Hepatocyte (in vitro differentiated cells): ENCODE results near the gene KRTAP12-2. TPM values are rescaled to one million over a fixed set of nuclear protein-coding genes. Genes with fewer than 3 reads are reported as not detected.

Source experiments
- DNase-seq: peaks from one replicate; pipeline ENCODE4 v3.0.0-alpha.2; 2016; ENCODE audit warnings: low spot score
- H2AFZ ChIP-seq: fragments of 200-600 bp; sonication (generic); 2 replicates; pipeline ENCODE4 v1.6.0; 2016; ENCODE audit warnings: antibody characterized with exemption, mild to moderate bottlenecking
- H3K27ac ChIP-seq: fragments of 200-600 bp; sonication (generic); 2 replicates; pipeline ENCODE4 v1.5.1; 2016; ENCODE audit warnings: mild to moderate bottlenecking
- H3K27me3 ChIP-seq: fragments of 200-600 bp; sonication (generic); 2 replicates; pipeline ENCODE4 v1.6.1; 2016
- H3K36me3 ChIP-seq: fragments of 200-600 bp; sonication (generic); replicated peaks from 2 replicates; pipeline ENCODE4 v1.5.1; 2016; ENCODE audit warnings: low read depth; ENCODE audit not compliant: insufficient read depth
- H3K4me1 ChIP-seq: fragments of 200-600 bp; sonication (generic); 2 replicates; pipeline ENCODE4 v1.5.1; 2016; ENCODE audit warnings: mild to moderate bottlenecking, moderate library complexity; ENCODE audit not compliant: insufficient read depth
- H3K4me2 ChIP-seq: fragments of 200-600 bp; sonication (generic); 2 replicates; pipeline ENCODE4 v1.6.0; 2016
- H3K4me3 ChIP-seq: fragments of 200-600 bp; sonication (generic); 2 replicates; pipeline ENCODE4 v1.5.1; 2016; ENCODE audit warnings: mild to moderate bottlenecking
- H3K79me2 ChIP-seq: fragments of 200-600 bp; sonication (generic); 2 replicates; pipeline ENCODE4 v1.6.0; 2017; ENCODE audit warnings: mild to moderate bottlenecking
- H3K9me2 ChIP-seq: fragments of 200-600 bp; sonication (generic); replicated peaks from 2 replicates; pipeline ENCODE4 v1.6.0; 2017; ENCODE audit warnings: mild to moderate bottlenecking; ENCODE audit not compliant: insufficient read depth
- H3K9me3 ChIP-seq: fragments of 200-600 bp; sonication (generic); 2 replicates; pipeline ENCODE4 v1.5.1; 2016; ENCODE audit warnings: low read depth, mild to moderate bottlenecking
- H4K20me1 ChIP-seq: fragments of 200-600 bp; sonication (generic); 2 replicates; pipeline ENCODE4 v1.6.0; 2016; ENCODE audit warnings: mild to moderate bottlenecking; ENCODE audit not compliant: insufficient read depth, poor library complexity, severe bottlenecking
- EZH2 ChIP-seq: fragments of 200-600 bp; sonication (generic); IDR thresholded peaks from 2 replicates; pipeline ENCODE4 v1.6.1; 2016; ENCODE audit warnings: antibody characterized with exemption, mild to moderate bottlenecking, borderline replicate concordance
- EZH2phosphoT487 ChIP-seq: fragments of 200-600 bp; sonication (generic); IDR thresholded peaks from one replicate; pipeline ENCODE4 v1.6.1; 2018; ENCODE audit warnings: antibody characterized with exemption, mild to moderate bottlenecking, low read depth, moderate library complexity; ENCODE audit not compliant: unreplicated experiment, severe bottlenecking
- WGBS: methylation state at CpG from one replicate; pipeline ENCODE4 v1.1.6; 2016; ENCODE audit warnings: low lambda C conversion rate; ENCODE audit errors: missing lambda C conversion rate; 5-methylcytosine and 5-hydroxymethylcytosine counted together
- polyA plus RNA-seq: library from polyadenylated mRNA; unstranded; fragments of >200 nt; fragmentation: Nextera tagmentation; extraction: Ambion mirVana; gene quantifications from 2 replicates; pipeline ENCODE4 v1.2.1, GENCODE V29; 2016
- total RNA-seq: library from RNA; depleted of rRNA; stranded (reverse); fragments of >200 nt; gene quantifications from 2 replicates; pipeline ENCODE4 v1.2.3, GENCODE V29; 2014
- TF ChIP-seq, protein P1 (sequence below): fragments of 200-600 bp; sonication (generic); IDR thresholded peaks from 2 replicates; pipeline ENCODE4 v1.5.1; 2016; ENCODE audit warnings: antibody characterized with exemption, mild to moderate bottlenecking; ENCODE audit not compliant: poor library complexity

The KRTAP12-2 gene
- total and polyA plus RNA-seq, 2 experiments from 2014 or later, result not detected

- peaks cover 91% of the 10 kb centered on the region for H3K27me3 ChIP-seq
These were observed 46.4 kb upstream of the KRTAP12-2 start for GRCh38 chr21:44713130-44713529.

GRCh38 chr21:44712203-44713028 lies 45.7 kb upstream of the KRTAP12-2 start:
- no peak for DNase-seq
- no peak for TF ChIP-seq EZH2phosphoT487
- TF ChIP-seq, protein P1, sequence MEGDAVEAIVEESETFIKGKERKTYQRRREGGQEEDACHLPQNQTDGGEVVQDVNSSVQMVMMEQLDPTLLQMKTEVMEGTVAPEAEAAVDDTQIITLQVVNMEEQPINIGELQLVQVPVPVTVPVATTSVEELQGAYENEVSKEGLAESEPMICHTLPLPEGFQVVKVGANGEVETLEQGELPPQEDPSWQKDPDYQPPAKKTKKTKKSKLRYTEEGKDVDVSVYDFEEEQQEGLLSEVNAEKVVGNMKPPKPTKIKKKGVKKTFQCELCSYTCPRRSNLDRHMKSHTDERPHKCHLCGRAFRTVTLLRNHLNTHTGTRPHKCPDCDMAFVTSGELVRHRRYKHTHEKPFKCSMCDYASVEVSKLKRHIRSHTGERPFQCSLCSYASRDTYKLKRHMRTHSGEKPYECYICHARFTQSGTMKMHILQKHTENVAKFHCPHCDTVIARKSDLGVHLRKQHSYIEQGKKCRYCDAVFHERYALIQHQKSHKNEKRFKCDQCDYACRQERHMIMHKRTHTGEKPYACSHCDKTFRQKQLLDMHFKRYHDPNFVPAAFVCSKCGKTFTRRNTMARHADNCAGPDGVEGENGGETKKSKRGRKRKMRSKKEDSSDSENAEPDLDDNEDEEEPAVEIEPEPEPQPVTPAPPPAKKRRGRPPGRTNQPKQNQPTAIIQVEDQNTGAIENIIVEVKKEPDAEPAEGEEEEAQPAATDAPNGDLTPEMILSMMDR, result no peak
- no peak for TF ChIP-seq EZH2
- Histone ChIP-seq H3K4me3 (no peak overlapping the region), H3K9me3 (no peaks in the 10 kb centered on the region), H3K4me1 (peaks cover 24% of the 10 kb centered on the region), H2AFZ (no peak overlapping the region), H4K20me1 (no peaks in the 10 kb centered on the region), H3K27me3 (peaks cover 91% of the 10 kb centered on the region), H3K27ac (no peak overlapping the region), H3K79me2 (no peaks in the 10 kb centered on the region), H3K36me3 (no peaks in the 10 kb centered on the region), H3K4me2 (peak overlapping the region; percentile 67), H3K9me2 (no peaks in the 10 kb centered on the region)
- 24% methylated on average over 16 of the region's 22 CpGs for WGBS

More at GRCh38 chr21:44713130-44713529, 46.4 kb upstream of the KRTAP12-2 start:
- Histone ChIP-seq H3K4me3 (no peak overlapping the region), H3K79me2 (no peaks in the 10 kb centered on the region), H2AFZ (no peak overlapping the region), H3K9me3 (no peaks in the 10 kb centered on the region), H3K9me2 (no peaks in the 10 kb centered on the region), H3K4me2 (no peak overlapping the region), H3K36me3 (no peaks in the 10 kb centered on the region), H3K4me1 (peaks cover 24% of the 10 kb centered on the region), H4K20me1 (no peaks in the 10 kb centered on the region), H3K27ac (no peak overlapping the region)
- 77% methylated on average over 9 of the region's 9 CpGs for WGBS
- no peak for TF ChIP-seq EZH2
- TF ChIP-seq EZH2phosphoT487, result no peak
- TF ChIP-seq, protein P1, result no peak
- no peak for DNase-seq

DNA sequence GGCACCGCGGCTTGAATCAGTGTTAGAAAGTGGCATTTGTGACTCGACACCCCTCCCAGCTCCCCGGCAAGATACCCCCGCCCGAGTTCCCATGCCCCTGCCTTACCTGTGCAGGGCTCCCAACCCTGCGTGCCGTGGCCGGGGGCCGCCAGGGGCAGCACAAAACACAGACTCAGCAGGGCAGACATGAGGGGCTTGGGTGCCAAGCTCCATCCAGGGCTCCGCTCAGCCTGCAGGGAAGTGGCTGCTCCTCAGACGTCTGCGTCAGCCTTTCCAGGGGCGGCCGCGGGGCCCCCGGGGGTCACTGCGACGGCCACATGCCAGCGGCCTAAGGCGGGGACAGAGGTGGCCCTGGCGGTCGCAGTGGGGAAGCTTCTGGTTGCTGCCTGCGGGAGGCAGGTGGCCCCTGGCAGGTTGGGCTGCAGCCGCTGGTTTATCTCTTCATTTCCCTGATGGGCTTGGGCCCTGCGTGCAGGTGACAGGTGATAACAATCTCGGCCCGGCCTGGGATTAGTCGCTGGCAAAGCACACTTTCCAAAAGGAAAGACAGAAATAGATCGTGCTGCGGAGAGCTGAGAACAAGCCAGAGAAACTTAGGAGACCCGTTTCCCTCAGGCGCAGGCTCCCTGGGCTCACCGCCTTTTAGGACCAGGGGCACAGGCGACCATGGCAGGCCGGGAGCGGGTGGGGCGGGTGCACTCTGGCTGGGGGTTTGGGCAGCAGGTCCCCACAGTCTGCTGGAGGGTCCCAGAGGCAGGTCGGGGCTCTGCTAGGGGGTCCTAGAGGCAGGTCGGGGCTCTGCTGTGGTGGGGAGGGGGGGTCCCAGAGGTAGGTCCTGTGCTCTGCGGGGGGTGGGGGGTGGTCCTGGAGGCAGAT lies 44.8 kb upstream of the KRTAP12-2 start, which contains the start of gene TSPEAR:
TSPEAR (minus strand) TSS at position 246 of the 876 bp plus-strand sequence; CDS start at position 188, 58 bp downstream.
- Histone ChIP-seq H3K4me3 (no peak within 1 kb of the TSS), H3K27me3 (peaks cover 97% of the 10 kb centered on the region)

More for the DNA sequence above, 44.8 kb upstream of the KRTAP12-2 start, which contains the start of gene TSPEAR:
- TF ChIP-seq, protein P1, result no peak
- TF ChIP-seq EZH2 (no peak), EZH2phosphoT487 (peak; percentile 44)
- peak; percentile 46 for DNase-seq
- H3K4me1 ChIP-seq, result peaks cover 24% of the 10 kb centered on the region
- H3K9me3 ChIP-seq, result no peaks in the 10 kb centered on the region
- H2AFZ ChIP-seq, result no peak within 1 kb of the TSS
- H3K27ac ChIP-seq, result no peak within 1 kb of the TSS
- no peaks in the 10 kb centered on the region for H4K20me1 ChIP-seq
- peak within 1 kb of the TSS; percentile 67 for H3K4me2 ChIP-seq
- no peaks in the 10 kb centered on the region for H3K79me2 ChIP-seq
- WGBS, result 4% methylated on average over 37 of the region's 41 CpGs
- no peaks in the 10 kb centered on the region for H3K9me2 ChIP-seq
- H3K36me3 ChIP-seq, result no peaks in the 10 kb centered on the region
